Airway epithelial cell (primary cell): ENCODE data around the gene PCDHGA3. TPM values are rescaled to one million over a fixed set of nuclear protein-coding genes. Genes with fewer than 3 reads are reported as not detected.

Experiments
- total RNA-seq: library from RNA; depleted of rRNA; stranded (reverse); fragments of >200 nt; gene quantifications from 2 replicates; pipeline ENCODE4 v1.2.3, GENCODE V29; 2015

The PCDHGA3 gene
- total RNA-seq, 1 donor from 2014 or later = 0.14 TPM

Other genes with a start within 250 kb of the PCDHGA3 start
- gene PCDHB2, start 249.2 kb upstream of the PCDHGA3 start, total RNA-seq = 0.14 TPM in 1 of 2 replicates, not detected in the other
- 0.05 TPM in 1 of 2 replicates, not detected in the other for gene PCDHB3, start 243.4 kb upstream of the PCDHGA3 start, total RNA-seq
- gene PCDHB4, start 222.0 kb upstream of the PCDHGA3 start, total RNA-seq = not detected in 2 replicates
- 0.63 TPM in 1 of 2 replicates, not detected in the other for gene PCDHB5, start 208.6 kb upstream of the PCDHGA3 start, total RNA-seq
- 0.14 TPM in 1 of 2 replicates, not detected in the other for gene PCDHB6, start 193.8 kb upstream of the PCDHGA3 start, total RNA-seq
- gene PCDHB7, start 171.2 kb upstream of the PCDHGA3 start, total RNA-seq = not detected in 2 replicates
- gene PCDHB8, start 166.0 kb upstream of the PCDHGA3 start, total RNA-seq = 0.07 TPM in 1 of 2 replicates, not detected in the other
- gene PCDHB16, start 161.4 kb upstream of the PCDHGA3 start, total RNA-seq = 0.07 and 0.14 TPM in 2 replicates
- 0.07 TPM in 1 of 2 replicates, not detected in the other for gene PCDHB9, start 156.7 kb upstream of the PCDHGA3 start, total RNA-seq
- gene PCDHB10, start 151.5 kb upstream of the PCDHGA3 start, total RNA-seq = 0.05 and 0.21 TPM in 2 replicates
- 0.09 TPM in 1 of 2 replicates, not detected in the other for gene PCDHB11, start 144.2 kb upstream of the PCDHGA3 start, total RNA-seq
- gene PCDHB12, start 135.1 kb upstream of the PCDHGA3 start, total RNA-seq = 0.05 and 0.07 TPM in 2 replicates
- gene PCDHB13, start 129.9 kb upstream of the PCDHGA3 start, total RNA-seq = 0.09 and 0.14 TPM in 2 replicates
- 0.21 and 0.65 TPM in 2 replicates for gene PCDHB14, start 120.5 kb upstream of the PCDHGA3 start, total RNA-seq
- 0.07 and 0.28 TPM in 2 replicates for gene PCDHB15, start 98.4 kb upstream of the PCDHGA3 start, total RNA-seq
- gene SLC25A2, start 39.8 kb upstream of the PCDHGA3 start, total RNA-seq = not detected in 2 replicates
- 28.8 and 30.0 TPM in 2 replicates for gene TAF7, start 23.0 kb upstream of the PCDHGA3 start, total RNA-seq
- 0.28 TPM in 1 of 2 replicates, not detected in the other for gene PCDHGA1, start 13.3 kb upstream of the PCDHGA3 start, total RNA-seq
- 0.42 and 0.79 TPM in 2 replicates for gene PCDHGA2, start 5.1 kb upstream of the PCDHGA3 start, total RNA-seq
- 0.07 TPM in 1 of 2 replicates, not detected in the other for gene PCDHGB1, start 6.3 kb downstream of the PCDHGA3 start, total RNA-seq
- gene PCDHGA4, start 11.2 kb downstream of the PCDHGA3 start, total RNA-seq = 0.23 and 0.63 TPM in 2 replicates
- 0.42 TPM in 1 of 2 replicates, not detected in the other for gene PCDHGB2, start 16.2 kb downstream of the PCDHGA3 start, total RNA-seq
- gene PCDHGA5, start 20.3 kb downstream of the PCDHGA3 start, total RNA-seq = 0.05 and 0.07 TPM in 2 replicates
- 0.35 and 0.46 TPM in 2 replicates for gene PCDHGB3, start 26.4 kb downstream of the PCDHGA3 start, total RNA-seq
- gene PCDHGA6, start 30.1 kb downstream of the PCDHGA3 start, total RNA-seq = 0.37 and 0.63 TPM in 2 replicates
- 0.92 and 1.2 TPM in 2 replicates for gene PCDHGA7, start 38.9 kb downstream of the PCDHGA3 start, total RNA-seq
- 2.2 and 3.0 TPM in 2 replicates for gene PCDHGB4, start 43.9 kb downstream of the PCDHGA3 start, total RNA-seq
- 0.35 and 0.51 TPM in 2 replicates for gene PCDHGA8, start 48.8 kb downstream of the PCDHGA3 start, total RNA-seq
- gene PCDHGB5, start 54.1 kb downstream of the PCDHGA3 start, total RNA-seq = 6.1 and 7.2 TPM in 2 replicates
- gene PCDHGA9, start 58.9 kb downstream of the PCDHGA3 start, total RNA-seq = 1.2 and 1.8 TPM in 2 replicates
- gene PCDHGB6, start 64.2 kb downstream of the PCDHGA3 start, total RNA-seq = 1.1 and 1.5 TPM in 2 replicates
- 4.7 and 6.2 TPM in 2 replicates for gene PCDHGA10, start 69.2 kb downstream of the PCDHGA3 start, total RNA-seq
- 3.2 and 4.1 TPM in 2 replicates for gene PCDHGB7, start 73.8 kb downstream of the PCDHGA3 start, total RNA-seq
- gene PCDHGA11, start 77.2 kb downstream of the PCDHGA3 start, total RNA-seq = 3.3 and 5.2 TPM in 2 replicates
- gene PCDHGA12, start 86.7 kb downstream of the PCDHGA3 start, total RNA-seq = 4.7 and 5.6 TPM in 2 replicates
- 21.0 and 27.2 TPM in 2 replicates for gene PCDHGC3, start 132.1 kb downstream of the PCDHGA3 start, total RNA-seq
- 0.05 and 0.21 TPM in 2 replicates for gene PCDHGC4, start 141.2 kb downstream of the PCDHGA3 start, total RNA-seq
- 0.79 and 1.1 TPM in 2 replicates for gene PCDHGC5, start 145.3 kb downstream of the PCDHGA3 start, total RNA-seq